PC-3 (cell line): ENCODE data around the gene LIMS2. TPM values are rescaled to one million over a fixed set of nuclear protein-coding genes. Genes with fewer than 3 reads are reported as not detected.
A peak's percentile ranks its signal among the peaks of the same experiment; 100 is the strongest.

Experiments used
- ATAC-seq: fragments of 200-7000 bp; cut with Tn5 transposase; 2 replicates; pipeline ENCODE4 v1.9.1; 2020; ENCODE audit warnings: mild to moderate bottlenecking, moderate library complexity
- BruUV-seq: library from RNA; stranded (reverse); fragments of 400-500 nt; replicated peaks from 2 replicates; lab custom pipeline; 2021; lab: Mats Ljungman, UMichigan
- CTCF ChIA-PET: fragments of 300-600 bp; sonication (Branson Sonifier 250); formaldehyde crosslinking; loops from one replicate; lab custom pipeline; 2022; ENCODE audit warnings: antibody characterized with exemption; lab: Charles Lee
- POLR2A ChIA-PET: fragments of 300-600 bp; sonication (Branson Sonifier 250); formaldehyde crosslinking; loops from one replicate; lab custom pipeline; 2022; ENCODE audit warnings: antibody characterized with exemption; ENCODE audit not compliant: unreplicated experiment; lab: Charles Lee
- DNase-seq: peaks from one replicate; pipeline ENCODE4 v3.0.0-alpha.2; 2015
- H2AFZ ChIP-seq: fragments of 300-600 bp; sonication (generic); 2 replicates; pipeline ENCODE4 v1.6.0; 2016; ENCODE audit warnings: antibody characterized with exemption, low read length
- H3F3A ChIP-seq: fragments of 300-600 bp; sonication (generic); one replicate; pipeline ENCODE4 v1.6.0; 2017; ENCODE audit warnings: antibody characterized with exemption, low read length, control low read depth, mild to moderate bottlenecking; ENCODE audit not compliant: unreplicated experiment
- H3K27ac ChIP-seq: fragments of 300-600 bp; sonication (generic); 2 replicates; pipeline ENCODE4 v1.5.1; 2016; ENCODE audit warnings: mild to moderate bottlenecking, low read length
- H3K27me3 ChIP-seq: fragments of 300-600 bp; sonication (generic); 2 replicates; pipeline ENCODE4 v1.6.1; 2016; ENCODE audit warnings: low read length, mixed read lengths
- H3K36me3 ChIP-seq: fragments of 300-600 bp; sonication (generic); 2 replicates; pipeline ENCODE4 v1.6.1; 2016; ENCODE audit warnings: low read depth, mixed run types, low read length, mixed read lengths
- H3K4me1 ChIP-seq: fragments of 300-600 bp; sonication (generic); 2 replicates; pipeline ENCODE4 v1.5.1; 2016; ENCODE audit warnings: low read length; ENCODE audit not compliant: insufficient read depth
- H3K4me2 ChIP-seq: fragments of 300-600 bp; sonication (generic); 2 replicates; pipeline ENCODE4 v1.6.0; 2016; ENCODE audit warnings: low read length
- H3K4me3 ChIP-seq: fragments of 300-600 bp; sonication (generic); 2 replicates; pipeline ENCODE4 v1.5.1; 2016; ENCODE audit warnings: mild to moderate bottlenecking, low read length, mixed read lengths
- H3K79me2 ChIP-seq: fragments of 300-600 bp; sonication (generic); 2 replicates; pipeline ENCODE4 v1.6.1; 2017; ENCODE audit warnings: low read length, mixed read lengths
- H3K9ac ChIP-seq: fragments of 300-600 bp; sonication (generic); 2 replicates; pipeline ENCODE4 v1.6.0; 2016; ENCODE audit warnings: mild to moderate bottlenecking, low read length
- H3K9me2 ChIP-seq: fragments of 300-600 bp; sonication (generic); replicated peaks from 2 replicates; pipeline ENCODE4 v1.6.1; 2016; ENCODE audit warnings: mixed run types, low read length, mixed read lengths
- H3K9me3 ChIP-seq: fragments of 300-600 bp; sonication (generic); 2 replicates; pipeline ENCODE4 v1.6.1; 2016; ENCODE audit warnings: low read length, mixed read lengths
- H4K20me1 ChIP-seq: fragments of 300-600 bp; sonication (generic); 2 replicates; pipeline ENCODE4 v1.6.1; 2016; ENCODE audit warnings: low read length, mixed read lengths
- EZH2 ChIP-seq: fragments of 300-600 bp; sonication (generic); IDR thresholded peaks from one replicate; pipeline ENCODE4 v1.6.1; 2017; ENCODE audit warnings: antibody characterized with exemption, mild to moderate bottlenecking, low read length; ENCODE audit not compliant: unreplicated experiment
- EZH2phosphoT487 ChIP-seq: fragments of 300-600 bp; sonication (generic); IDR thresholded peaks from 2 replicates; pipeline ENCODE4 v1.6.1; 2018; ENCODE audit warnings: mild to moderate bottlenecking, antibody characterized with exemption, low read length, borderline replicate concordance
- intact Hi-C: fragments of 100-400 bp; cut with micrococcal nuclease; formaldehyde crosslinking; loops from 2 replicates; pipeline ENCODE4 v1.9.0; 2023
- total RNA-seq: library from RNA; depleted of rRNA; stranded (reverse); fragments of >200 nt; gene quantifications from 2 replicates; pipeline ENCODE4 v1.2.3, GENCODE V29; 2014
- TF ChIP-seq, protein P1 (sequence below): fragments of 300-600 bp; sonication (generic); conservative IDR thresholded peaks from 2 replicates; pipeline ENCODE4 v1.5.1; 2017; ENCODE audit warnings: antibody characterized with exemption, low read depth, mild to moderate bottlenecking, low read length

Gene LIMS2
- total RNA-seq, 1 experiment from 2014 or later, result 5.0 TPM

DNA sequence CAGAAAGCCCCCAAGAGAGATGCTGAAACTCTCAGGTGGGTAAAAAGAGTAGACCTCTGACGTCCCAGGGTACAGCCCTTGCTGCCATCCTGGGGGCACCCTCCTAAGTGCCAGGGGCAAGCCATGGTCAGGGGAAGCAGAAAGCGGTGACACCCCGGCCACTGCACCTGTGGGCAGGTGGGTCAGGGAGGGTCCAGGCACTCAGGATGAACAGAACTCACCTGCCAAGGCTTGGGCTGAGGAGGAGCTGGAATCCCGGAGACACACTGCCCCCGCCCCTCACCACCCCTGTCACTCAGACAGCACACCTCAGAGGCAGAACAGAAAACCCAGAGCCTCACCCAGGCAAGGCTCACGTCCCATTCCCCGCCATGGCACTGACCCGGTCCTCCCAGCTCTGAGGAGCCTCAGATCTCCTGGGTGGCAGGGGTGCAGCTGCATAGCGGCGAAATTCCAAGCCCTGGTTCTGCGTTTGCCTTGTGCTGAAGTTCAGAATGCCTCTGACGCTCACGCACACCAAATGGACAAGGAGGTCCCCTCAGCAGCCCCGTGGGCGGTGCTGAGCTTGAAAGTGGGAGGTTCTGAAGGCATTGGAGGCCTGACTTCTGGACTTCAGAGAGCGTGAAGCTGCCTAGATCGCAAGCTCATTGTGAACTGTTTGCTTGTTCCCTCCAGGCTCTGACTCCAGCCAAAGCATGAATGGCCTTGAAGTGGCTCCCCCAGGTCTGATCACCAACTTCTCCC is 25.1 kb downstream of the LIMS2 start:
- Histone ChIP-seq H4K20me1 (no peaks in the 10 kb centered on the region), H3F3A (no peaks in the 10 kb centered on the region), H3K9me3 (no peaks in the 10 kb centered on the region), H3K4me3 (no peak overlapping the region), H3K79me2 (no peaks in the 10 kb centered on the region), H3K36me3 (no peaks in the 10 kb centered on the region), H3K9me2 (no peaks in the 10 kb centered on the region), H2AFZ (no peak overlapping the region), H3K4me1 (peaks cover 30% of the 10 kb centered on the region), H3K4me2 (no peak overlapping the region), H3K27ac (no peak overlapping the region), H3K27me3 (no peaks in the 10 kb centered on the region), H3K9ac (no peak overlapping the region)
- no TSS peak for BruUV-seq
- CTCF ChIA-PET, result interaction anchor here (2.3 kb wide), 1 partner anchor 59 kb away, joined by 17 read pairs; no protein-coding TSS in a partner anchor
- POLR2A ChIA-PET, result interaction anchor here (0.6 kb wide), 1 partner anchor 151 kb away, joined by 7 read pairs; no protein-coding TSS in a partner anchor
- TF ChIP-seq, protein P1, sequence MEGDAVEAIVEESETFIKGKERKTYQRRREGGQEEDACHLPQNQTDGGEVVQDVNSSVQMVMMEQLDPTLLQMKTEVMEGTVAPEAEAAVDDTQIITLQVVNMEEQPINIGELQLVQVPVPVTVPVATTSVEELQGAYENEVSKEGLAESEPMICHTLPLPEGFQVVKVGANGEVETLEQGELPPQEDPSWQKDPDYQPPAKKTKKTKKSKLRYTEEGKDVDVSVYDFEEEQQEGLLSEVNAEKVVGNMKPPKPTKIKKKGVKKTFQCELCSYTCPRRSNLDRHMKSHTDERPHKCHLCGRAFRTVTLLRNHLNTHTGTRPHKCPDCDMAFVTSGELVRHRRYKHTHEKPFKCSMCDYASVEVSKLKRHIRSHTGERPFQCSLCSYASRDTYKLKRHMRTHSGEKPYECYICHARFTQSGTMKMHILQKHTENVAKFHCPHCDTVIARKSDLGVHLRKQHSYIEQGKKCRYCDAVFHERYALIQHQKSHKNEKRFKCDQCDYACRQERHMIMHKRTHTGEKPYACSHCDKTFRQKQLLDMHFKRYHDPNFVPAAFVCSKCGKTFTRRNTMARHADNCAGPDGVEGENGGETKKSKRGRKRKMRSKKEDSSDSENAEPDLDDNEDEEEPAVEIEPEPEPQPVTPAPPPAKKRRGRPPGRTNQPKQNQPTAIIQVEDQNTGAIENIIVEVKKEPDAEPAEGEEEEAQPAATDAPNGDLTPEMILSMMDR, result peak; percentile 12; the same call in 1 of the 2 replicates
- TF ChIP-seq EZH2phosphoT487, result no peak
- no peak for TF ChIP-seq EZH2
- ATAC-seq (no peak), DNase-seq (no peak)
- intact Hi-C loops, result no loop called here

DNA sequence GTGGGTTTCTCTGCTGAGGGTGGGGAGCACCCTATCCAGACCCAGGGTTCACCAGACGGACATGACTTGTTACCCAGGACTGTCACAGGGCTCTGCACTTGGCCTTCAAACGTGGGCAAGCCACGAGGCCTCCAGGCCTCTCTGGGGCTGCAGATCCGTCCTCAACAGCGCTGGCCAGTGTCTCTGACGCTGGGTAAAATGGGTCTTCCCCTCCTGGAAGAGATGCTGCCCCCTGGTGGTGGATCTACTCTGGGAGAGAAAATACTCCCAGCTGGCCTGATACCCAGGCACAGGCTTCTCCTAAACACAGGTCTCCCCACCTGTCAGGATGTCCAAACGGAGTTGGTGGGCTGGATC is 25.7 kb downstream of the LIMS2 start:
- no peaks in the 10 kb centered on the region for H3K79me2 ChIP-seq
- no TSS peak for BruUV-seq
- H3K27me3 ChIP-seq, result no peaks in the 10 kb centered on the region
- H4K20me1 ChIP-seq, result no peaks in the 10 kb centered on the region
- peak overlapping the region; percentile 35; the same call in 1 of the 2 replicates for H2AFZ ChIP-seq
- peak overlapping the region; percentile 57 for H3K9ac ChIP-seq
- no peaks in the 10 kb centered on the region for H3K9me3 ChIP-seq
- H3K4me2 ChIP-seq, result peak overlapping the region; percentile 39; the same call in 1 of the 2 replicates
- no peaks in the 10 kb centered on the region for H3F3A ChIP-seq
- ChIA-PET POLR2A (no interaction called here), CTCF (interaction anchor here (2.3 kb wide), 1 partner anchor 58 kb away, joined by 17 read pairs; no protein-coding TSS in a partner anchor)
- DNase-seq, result peak; percentile 94
- ATAC-seq, result peak; percentile 74
- H3K4me3 ChIP-seq, result no peak overlapping the region
- H3K9me2 ChIP-seq, result no peaks in the 10 kb centered on the region
- TF ChIP-seq EZH2 (no peak), EZH2phosphoT487 (no peak)
- TF ChIP-seq, protein P1, result peak; percentile 90
- peaks cover 30% of the 10 kb centered on the region for H3K4me1 ChIP-seq
- intact Hi-C loops, result loop anchor here (1.0 to 10.0 kb wide), 5 partner anchors 51 to 455 kb away; partner anchors contain the start of gene IWS1
- H3K27ac ChIP-seq, result peak overlapping the region; percentile 56
- no peaks in the 10 kb centered on the region for H3K36me3 ChIP-seq
